Measurements from ENCODE around the gene MAD1L1.

- TF ChIP-seq EZH2 (IDR thresholded peaks at IDR 0.05; ENCODE audit: low read length, missing control alignments): no peak
- TF ChIP-seq CTCF (conservative IDR thresholded peaks at IDR 0.05 in 1 of 2, IDR thresholded peaks at IDR 0.05 in 1 of 2; ENCODE audit: low read depth in 1 of 2, low read length in 2 of 2): no peak
These were observed 219.1 kb downstream of the MAD1L1 start for GRCh38 chr7:2013381-2014311.

Measured in fibroblast of lung (primary cell).